Fibroblast of the conjunctiva (primary cell): ENCODE measurements around the gene EPN3.

Experiments used
- DNase-seq: peaks from one replicate; pipeline ENCODE4 v3.0.0-alpha.2; 2010; ENCODE audit warnings: low read depth

EPN3 gene

GRCh38 chr17:50570032-50570431 lies 37.5 kb downstream of the EPN3 start:
- no peak for DNase-seq

GRCh38 chr17:50570528-50570927 lies 38.0 kb downstream of the EPN3 start:
- no peak for DNase-seq

GRCh38 chr17:50571681-50572080 lies 39.1 kb downstream of the EPN3 start:
- no peak for DNase-seq

GRCh38 chr17:50572541-50572940 lies 40.0 kb downstream of the EPN3 start:
- no peak for DNase-seq

- no peak for DNase-seq
Observed at GRCh38 chr17:50573866-50574611, 41.5 kb downstream of the EPN3 start.

GRCh38 chr17:50575581-50576210 lies 43.2 kb downstream of the EPN3 start:
- no peak for DNase-seq

GRCh38 chr17:50576864-50577263 lies 44.3 kb downstream of the EPN3 start:
- DNase-seq = no peak

- DNase-seq = no peak
Observed at GRCh38 chr17:50577451-50577954, 45.0 kb downstream of the EPN3 start.

GRCh38 chr17:50578173-50578572 lies 45.6 kb downstream of the EPN3 start:
- DNase-seq = no peak

GRCh38 chr17:50579399-50579798 lies 46.9 kb downstream of the EPN3 start:
- no peak for DNase-seq

- no peak for DNase-seq
Observed at GRCh38 chr17:50580646-50581045, 48.1 kb downstream of the EPN3 start.

- no peak for DNase-seq
Observed at GRCh38 chr17:50581316-50581715, 48.8 kb downstream of the EPN3 start.

- DNase-seq = no peak
Observed at GRCh38 chr17:50582741-50583140, 50.2 kb downstream of the EPN3 start.

GRCh38 chr17:50583641-50584040 lies 51.1 kb downstream of the EPN3 start:
- no peak for DNase-seq

- no peak for DNase-seq
Observed at GRCh38 chr17:50584116-50584515, 51.6 kb downstream of the EPN3 start.

GRCh38 chr17:50584749-50585148 lies 52.2 kb downstream of the EPN3 start:
- no peak for DNase-seq

GRCh38 chr17:50585346-50585745 lies 52.8 kb downstream of the EPN3 start:
- DNase-seq = no peak

GRCh38 chr17:50585891-50586290 lies 53.4 kb downstream of the EPN3 start:
- no peak for DNase-seq

GRCh38 chr17:50586421-50587247 lies 54.1 kb downstream of the EPN3 start:
- no peak for DNase-seq

GRCh38 chr17:50587571-50587970 lies 55.0 kb downstream of the EPN3 start:
- no peak for DNase-seq

GRCh38 chr17:50588391-50589049 lies 56.0 kb downstream of the EPN3 start:
- DNase-seq = no peak

GRCh38 chr17:50589095-50589705 lies 56.7 kb downstream of the EPN3 start:
- no peak for DNase-seq
